ENCODE results near the gene PER3.

GRCh38 chr1:7753641-7754040, 30.4 kb upstream of the PER3 start:
- no peak for TF ChIP-seq CTCF (optimal IDR thresholded peaks at IDR 0.05 in 1 of 3, IDR thresholded peaks at IDR 0.05 in 1 of 3, conservative IDR thresholded peaks at IDR 0.05 in 1 of 3; ENCODE audit: extremely low read depth in 1 of 3, insufficient read depth in 2 of 3, low read length in 3 of 3)
- no peak for TF ChIP-seq EZH2 (IDR thresholded peaks at IDR 0.05; ENCODE audit: low read length)
